Immature natural killer cell (primary cell): Measurements from ENCODE around the gene NFU1. TPM values are rescaled to one million over a fixed set of nuclear protein-coding genes. Genes with fewer than 3 reads are reported as not detected.
"Not testable (repeated sequence)": the region's sequence is repeated elsewhere in the genome, so short reads cannot be mapped to it uniquely, and the experiment has no call there.

ENCODE experiments used
- DNase-seq, 3 donors: peaks; one replicate each; pipeline ENCODE4 v3.0.0; 2022; ENCODE audit warnings: mixed read lengths in 1 of 3
- H3K27ac Mint-ChIP-seq, 6 donors: one replicate each; pipeline ENCODE4 v1.8.0; 2020; ENCODE audit warnings: mixed read lengths in 6 of 6, mild to moderate bottlenecking in 5 of 6, inconsistent platforms in 4 of 6, moderate library complexity in 3 of 6
- H3K27me3 Mint-ChIP-seq, 3 donors: one replicate each; pipeline ENCODE4 v1.8.0; 2020 to 2021; ENCODE audit warnings: low read depth in 3 of 3, mild to moderate bottlenecking in 3 of 3, mixed read lengths in 3 of 3, moderate library complexity in 3 of 3, inconsistent platforms in 1 of 3
- H3K36me3 Mint-ChIP-seq, 3 donors: one replicate each; pipeline ENCODE4 v1.8.0; 2020; ENCODE audit warnings: mixed read lengths in 3 of 3, inconsistent platforms in 2 of 3, mild to moderate bottlenecking in 2 of 3
- H3K4me1 Mint-ChIP-seq, 2 donors: one replicate each; pipeline ENCODE4 v1.8.0; 2020; ENCODE audit warnings: inconsistent platforms in 2 of 2, mild to moderate bottlenecking in 2 of 2, mixed read lengths in 2 of 2, moderate library complexity in 1 of 2
- H3K4me3 Mint-ChIP-seq, 5 donors: one replicate each; pipeline ENCODE4 v1.8.0; 2020; ENCODE audit warnings: mild to moderate bottlenecking in 5 of 5, mixed read lengths in 5 of 5, inconsistent platforms in 3 of 5, moderate library complexity in 3 of 5
- H3K9me3 Mint-ChIP-seq, 6 donors: one replicate each; pipeline ENCODE4 v1.8.0; 2020; ENCODE audit warnings: mild to moderate bottlenecking in 6 of 6, mixed read lengths in 6 of 6, inconsistent platforms in 4 of 6, moderate library complexity in 3 of 6
- polyA plus RNA-seq, 3 donors: library from polyadenylated mRNA; unstranded; fragments of 300-500 nt; fragmentation: Illumina TruSeq; gene quantifications; one replicate each; pipeline ENCODE4 v1.2.3, GENCODE V29; 2021

Gene NFU1
- polyA plus RNA-seq, 3 donors from 2014 or later = 67.2 to 130 (median 126) TPM

DNA sequence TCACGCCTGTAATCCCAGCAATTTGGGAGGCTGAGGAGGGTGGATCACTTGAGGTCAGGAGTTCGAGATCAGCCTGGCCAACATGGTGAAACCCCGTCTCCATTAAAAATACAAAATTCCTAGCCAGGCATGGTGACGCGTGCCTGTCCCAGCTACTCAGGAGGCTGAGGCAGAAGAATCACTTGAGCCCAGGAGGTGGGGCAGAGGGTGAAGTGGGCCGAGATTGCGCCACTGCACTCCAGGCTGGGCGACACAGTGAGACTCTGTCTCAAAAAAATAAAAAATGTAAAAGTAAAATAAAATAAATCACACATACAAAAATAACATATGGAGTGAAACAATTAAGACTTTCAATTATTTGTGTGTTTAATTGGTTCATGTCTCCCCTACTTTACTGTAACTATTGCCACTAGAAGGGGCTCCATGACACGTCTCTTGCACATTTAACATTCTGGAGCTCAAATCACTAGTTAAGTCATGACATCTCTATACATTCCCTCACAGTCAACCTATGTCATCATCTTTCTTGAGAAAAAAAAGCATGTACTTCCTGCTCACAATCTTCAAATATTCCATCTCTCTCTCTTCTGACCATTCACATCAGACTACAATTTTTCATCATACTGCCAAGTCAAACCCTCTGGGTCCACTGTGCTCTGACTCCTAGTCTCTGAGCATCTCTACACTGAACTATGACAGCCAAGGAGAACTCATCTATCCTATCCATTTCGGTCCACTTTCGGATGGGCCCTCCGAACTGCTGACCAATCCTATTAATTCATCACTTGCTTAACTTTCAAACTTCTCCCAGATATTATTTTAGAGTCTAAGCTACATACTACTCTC, 56.9 kb downstream of the NFU1 start:
- Mint-ChIP-seq H3K9me3 (no peaks in the 10 kb centered on the region), H3K27ac (peak overlapping the region in 3 of 6 donors; percentile 4 to 54 (median 36)), H3K27me3 (no peaks in the 10 kb centered on the region), H3K36me3 (peaks cover 0 to 4% (median 0%) of the 10 kb centered on the region in 3 donors), H3K4me3 (no peak overlapping the region), H3K4me1 (peaks cover 21 to 44% of the 10 kb centered on the region in 2 donors)
- DNase-seq = no peak

DNA sequence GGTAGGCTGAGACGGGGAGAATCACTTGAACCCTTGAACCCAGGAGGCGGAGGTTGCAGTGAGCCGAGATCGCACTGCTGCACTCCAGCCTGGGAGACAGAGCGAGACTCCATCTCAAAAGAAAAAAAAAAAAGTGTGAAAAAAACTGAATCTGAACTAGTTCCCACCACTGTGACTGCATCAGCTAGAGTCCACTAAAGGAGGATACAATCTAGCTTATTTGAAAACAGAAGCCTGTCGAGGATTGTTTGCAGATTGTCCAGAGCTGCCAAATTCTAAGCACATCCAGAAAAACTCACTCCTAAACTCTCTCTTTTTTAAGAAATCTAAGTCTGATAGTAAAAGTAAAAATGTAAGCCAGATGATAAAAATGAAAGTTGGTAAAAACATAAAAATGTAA, 60.8 kb downstream of the NFU1 start:
- no peaks in the 10 kb centered on the region for H3K27me3 Mint-ChIP-seq

DNA sequence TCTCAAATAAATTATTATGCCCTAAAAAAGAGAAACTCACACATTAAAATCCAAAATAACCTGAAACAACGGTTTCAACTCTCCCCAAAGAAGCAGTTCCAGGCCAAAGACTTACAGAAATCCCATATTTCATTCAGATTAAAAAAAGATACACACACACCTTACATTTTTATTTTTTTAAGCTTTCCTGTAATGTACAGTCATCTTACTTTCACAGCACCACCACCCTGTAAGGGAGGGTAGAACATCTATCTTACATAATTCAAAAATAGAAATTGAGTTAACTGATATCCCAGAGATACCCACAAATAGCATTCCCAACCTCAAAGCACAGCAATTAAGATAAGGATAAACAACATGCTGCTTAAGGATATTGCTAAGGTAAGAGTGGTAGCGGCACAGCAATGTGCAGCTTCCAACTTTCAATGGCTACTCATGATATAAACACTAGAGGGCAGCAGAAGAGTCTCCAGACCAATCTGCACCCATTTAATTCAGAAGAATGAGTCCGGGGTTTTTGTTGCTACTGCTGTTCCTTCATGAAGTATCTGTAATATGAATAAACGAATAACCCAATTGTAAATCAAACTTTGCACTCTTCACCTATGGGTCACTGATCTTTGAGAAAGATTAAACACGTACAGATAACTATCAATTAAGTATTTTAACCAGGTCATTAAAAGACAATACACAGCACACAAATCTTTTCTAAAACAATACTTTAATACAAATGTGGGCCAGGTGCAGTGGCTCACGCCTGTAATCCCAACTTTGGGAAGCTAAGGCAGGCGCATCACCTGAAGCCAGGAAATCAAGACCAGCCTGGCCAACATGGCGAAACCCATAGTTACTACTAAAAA, 61.5 kb downstream of the NFU1 start:
- Mint-ChIP-seq H3K9me3 (no peaks in the 10 kb centered on the region), H3K4me1 (peaks cover 10 to 25% of the 10 kb centered on the region in 2 donors), H3K27ac (peak overlapping the region in 3 of 6 donors; percentile 33 to 66 (median 34)), H3K4me3 (no peak overlapping the region), H3K36me3 (peaks cover under 1 to 6% (median 4%) of the 10 kb centered on the region in 3 donors), H3K27me3 (no peaks in the 10 kb centered on the region)
- peak; percentile 15 to 43 (median 32) for DNase-seq

More for the DNA sequence above, 60.8 kb downstream of the NFU1 start:
- Mint-ChIP-seq H3K27ac (peak overlapping the region in 3 of 6 donors; percentile 35 to 67 (median 57)), H3K4me1 (peaks cover 13 to 31% of the 10 kb centered on the region in 2 donors), H3K36me3 (peaks cover 0 to 5% (median 4%) of the 10 kb centered on the region in 3 donors), H3K9me3 (no peaks in the 10 kb centered on the region), H3K4me3 (no peak overlapping the region)
- DNase-seq = no peak

DNA sequence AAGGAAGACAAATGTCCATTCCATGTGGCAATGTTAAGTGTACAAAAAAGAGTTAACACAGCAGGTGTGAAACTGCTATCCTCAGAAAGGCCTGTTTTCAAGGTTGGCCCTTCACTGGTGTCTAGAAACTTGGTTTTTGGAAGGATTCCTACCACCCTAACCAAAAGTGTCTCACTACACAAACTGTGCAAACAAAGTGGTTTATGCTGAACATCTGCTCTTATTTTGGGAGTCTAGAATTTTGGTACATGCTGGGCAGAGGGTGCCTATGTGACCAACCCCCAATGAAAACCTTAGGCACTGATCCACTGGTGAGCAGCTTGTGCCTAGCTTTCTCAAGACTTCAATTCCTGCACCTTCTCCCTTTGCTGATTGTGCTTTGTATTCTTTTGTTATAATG, 64.5 kb downstream of the NFU1 start:
- DNase-seq = no peak
- Mint-ChIP-seq H3K4me3 (no peak overlapping the region), H3K27ac (no peak overlapping the region), H3K9me3 (no peaks in the 10 kb centered on the region), H3K4me1 (peaks cover 5 to 15% of the 10 kb centered on the region in 2 donors), H3K36me3 (peaks cover 21 to 28% (median 21%) of the 10 kb centered on the region in 3 donors), H3K27me3 (peaks cover 0 to 3% (median 0%) of the 10 kb centered on the region in 3 donors)

DNA sequence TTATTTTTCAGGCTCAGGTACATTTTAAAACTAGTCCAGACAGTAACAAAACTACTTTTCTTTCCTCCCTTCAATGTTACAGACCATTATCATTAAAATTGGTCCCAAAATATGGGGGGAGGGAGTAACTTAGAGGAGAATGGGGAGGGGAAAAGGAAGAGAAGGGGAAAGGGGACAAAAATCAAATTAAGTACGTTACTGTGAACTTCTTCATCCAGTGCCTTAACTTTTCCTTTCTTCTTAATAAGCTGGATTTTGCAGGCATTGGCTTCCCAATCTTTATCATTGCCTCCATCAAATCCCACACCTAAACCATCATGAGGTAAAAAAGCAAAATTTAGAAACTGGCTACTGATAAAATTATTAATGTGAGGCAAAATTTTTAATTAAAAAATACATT, 67.4 kb downstream of the NFU1 start:
- no peak overlapping the region for H3K27ac Mint-ChIP-seq
- peaks cover 29 to 43% (median 32%) of the 10 kb centered on the region in 3 donors for H3K36me3 Mint-ChIP-seq
- peaks cover 0 to 3% of the 10 kb centered on the region in 2 donors for H3K4me1 Mint-ChIP-seq
- no peaks in the 10 kb centered on the region for H3K9me3 Mint-ChIP-seq
- no peak for DNase-seq
- H3K4me3 Mint-ChIP-seq = no peak overlapping the region
- H3K27me3 Mint-ChIP-seq = peaks cover 0 to 8% (median 2%) of the 10 kb centered on the region in 3 donors

DNA sequence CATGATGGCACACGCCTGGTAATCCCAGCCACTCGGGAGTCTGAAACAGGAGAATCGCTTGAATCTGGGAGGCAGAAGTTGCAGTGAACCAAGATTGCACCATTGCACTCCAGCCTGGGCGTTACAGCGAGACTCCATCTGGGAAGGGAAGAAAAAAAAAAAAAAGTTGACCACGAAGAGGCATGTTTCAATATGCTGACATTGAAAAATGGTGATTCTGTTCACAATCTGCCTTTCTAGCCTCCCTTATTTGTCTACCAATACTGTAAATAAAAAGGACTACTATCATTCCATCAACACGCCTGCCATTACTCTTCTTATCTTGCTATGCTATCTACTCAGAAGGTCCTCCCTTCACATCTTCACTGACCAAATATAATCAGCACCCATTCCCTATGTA, 68.6 kb downstream of the NFU1 start:
- Mint-ChIP-seq H3K4me1 (no peaks in the 10 kb centered on the region), H3K4me3 (no peak overlapping the region), H3K36me3 (peaks cover 30 to 45% (median 32%) of the 10 kb centered on the region in 3 donors), H3K27ac (no peak overlapping the region), H3K27me3 (peaks cover 0 to 8% (median 2%) of the 10 kb centered on the region in 3 donors), H3K9me3 (no peaks in the 10 kb centered on the region)
- no peak for DNase-seq

DNA sequence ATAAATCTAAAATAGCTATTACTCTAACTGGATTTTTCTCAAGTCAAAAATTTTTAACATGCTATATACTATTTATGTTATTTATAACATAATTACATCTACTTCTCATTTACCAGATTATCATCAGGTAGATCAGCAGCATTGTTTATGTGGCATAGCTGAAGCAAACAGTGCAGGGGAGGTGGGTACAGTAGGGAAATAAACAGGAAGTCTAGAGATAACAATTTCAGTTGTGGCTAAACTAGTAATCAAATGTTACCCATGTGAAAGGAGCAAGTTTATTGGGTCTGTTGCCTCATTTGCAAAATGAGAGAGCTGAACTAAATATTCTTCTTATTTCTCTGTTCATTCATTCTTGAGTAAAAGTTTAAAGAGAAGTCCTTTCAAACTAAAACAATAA, 77.9 kb downstream of the NFU1 start:
- H3K4me3 Mint-ChIP-seq = no peak overlapping the region
- peaks cover 0 to 1% (median 0%) of the 10 kb centered on the region in 3 donors for H3K27me3 Mint-ChIP-seq
- no peaks in the 10 kb centered on the region for H3K9me3 Mint-ChIP-seq
- H3K36me3 Mint-ChIP-seq = peaks cover 26 to 38% (median 29%) of the 10 kb centered on the region in 3 donors
- no peaks in the 10 kb centered on the region for H3K4me1 Mint-ChIP-seq
- DNase-seq = no peak
- no peak overlapping the region for H3K27ac Mint-ChIP-seq

DNA sequence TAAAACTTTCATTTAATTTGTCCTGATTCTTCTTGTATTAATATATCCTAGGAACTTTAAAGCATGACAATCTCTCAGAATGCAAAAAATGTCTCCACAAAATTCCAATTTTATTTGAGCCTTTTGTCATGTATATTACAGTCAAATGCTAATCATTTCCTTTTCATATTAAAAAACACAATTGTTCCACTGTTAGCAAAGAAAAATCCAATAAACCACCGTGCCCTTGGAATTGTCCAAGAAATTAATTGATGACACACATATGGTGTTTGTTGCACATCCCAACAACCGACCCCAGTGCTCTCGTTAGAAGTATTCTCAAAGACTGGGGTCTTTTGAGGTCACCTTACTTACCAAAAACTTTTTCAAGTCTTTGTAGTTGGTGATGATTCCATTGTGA, 78.3 kb downstream of the NFU1 start:
- no peak for DNase-seq
- peaks cover 0 to 1% (median 0%) of the 10 kb centered on the region in 3 donors for H3K27me3 Mint-ChIP-seq
- peaks cover 30 to 42% (median 33%) of the 10 kb centered on the region in 3 donors for H3K36me3 Mint-ChIP-seq
- no peak overlapping the region for H3K4me3 Mint-ChIP-seq
- H3K27ac Mint-ChIP-seq = no peak overlapping the region
- no peaks in the 10 kb centered on the region for H3K9me3 Mint-ChIP-seq
- no peaks in the 10 kb centered on the region for H3K4me1 Mint-ChIP-seq

DNA sequence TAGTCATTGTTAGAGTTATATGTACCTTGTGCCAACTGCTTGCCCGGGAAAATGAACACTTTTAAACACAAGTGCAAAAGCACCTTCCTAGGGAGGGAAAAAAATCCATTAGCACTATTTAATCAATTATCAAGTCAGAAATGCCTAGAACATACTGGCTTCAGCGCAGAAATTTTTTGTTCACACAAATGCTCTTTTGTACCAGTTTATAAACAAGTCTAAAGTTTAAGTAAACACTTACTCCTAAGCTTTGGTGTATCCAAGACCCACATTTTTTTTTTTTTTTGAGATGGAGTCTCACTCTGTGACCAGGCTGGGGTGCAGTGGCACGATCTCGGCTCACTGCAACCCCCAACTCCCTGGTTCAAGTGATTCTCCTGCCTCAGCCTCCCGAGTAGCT, 80.8 kb downstream of the NFU1 start:
- Mint-ChIP-seq H3K4me3 (no peak overlapping the region), H3K9me3 (no peaks in the 10 kb centered on the region), H3K27me3 (peaks cover 0 to 1% (median 0%) of the 10 kb centered on the region in 3 donors), H3K36me3 (peaks cover 25 to 35% (median 29%) of the 10 kb centered on the region in 3 donors), H3K27ac (peak overlapping the region in 1 of 6 donors; percentile 36), H3K4me1 (no peaks in the 10 kb centered on the region)
- DNase-seq = no peak

DNA sequence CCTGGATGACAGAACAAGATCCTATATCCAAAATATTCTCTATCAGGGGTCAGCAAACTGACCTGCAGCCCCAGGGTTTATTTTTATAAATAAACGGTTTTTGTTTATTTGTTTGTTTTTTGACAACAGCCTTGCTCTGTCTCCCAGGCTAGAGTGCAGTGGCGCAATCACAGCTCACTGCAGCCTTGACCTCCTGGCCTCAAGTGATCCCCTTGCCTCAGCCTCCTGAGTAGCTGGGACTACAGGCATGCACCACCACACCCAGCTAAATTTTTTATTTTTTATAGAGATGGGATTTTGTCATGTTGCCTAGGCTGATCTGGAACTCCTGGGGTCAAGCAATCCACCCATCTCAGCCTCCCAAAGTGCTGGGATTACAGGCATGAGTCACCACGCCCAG, 82.3 kb downstream of the NFU1 start:
- H3K27me3 Mint-ChIP-seq, H3K9me3 Mint-ChIP-seq, H3K4me3 Mint-ChIP-seq, DNase-seq, H3K27ac Mint-ChIP-seq, H3K4me1 Mint-ChIP-seq: not testable (repeated sequence)
- H3K36me3 Mint-ChIP-seq = peaks cover 27 to 38% (median 29%) of the 10 kb centered on the region in 3 donors

DNA sequence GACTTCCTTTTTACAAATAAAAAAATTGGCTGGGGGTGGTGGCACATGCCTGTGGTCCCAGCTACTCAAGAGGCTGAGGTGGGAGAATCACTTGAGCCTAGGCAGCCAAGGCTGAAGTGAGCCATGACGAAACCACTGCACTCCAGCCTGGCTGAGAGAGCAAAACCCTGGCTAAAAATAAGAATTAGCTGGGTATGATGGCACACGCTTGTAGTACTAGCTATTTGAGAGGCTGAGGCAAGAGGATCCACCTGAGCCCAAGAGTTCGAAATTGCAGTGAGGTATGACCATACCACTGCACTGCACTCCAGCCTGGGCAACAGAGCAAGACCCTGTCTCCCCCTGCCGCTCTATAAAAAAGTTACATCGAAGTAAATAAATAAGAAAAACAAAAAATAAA, 83.9 kb downstream of the NFU1 start:
- Mint-ChIP-seq H3K4me1 (no peaks in the 10 kb centered on the region), H3K4me3 (no peak overlapping the region), H3K27me3 (peaks cover 0 to 1% (median 0%) of the 10 kb centered on the region in 3 donors), H3K36me3 (peaks cover 33 to 53% (median 38%) of the 10 kb centered on the region in 3 donors), H3K27ac (no peak overlapping the region), H3K9me3 (no peaks in the 10 kb centered on the region)
- no peak for DNase-seq

DNA sequence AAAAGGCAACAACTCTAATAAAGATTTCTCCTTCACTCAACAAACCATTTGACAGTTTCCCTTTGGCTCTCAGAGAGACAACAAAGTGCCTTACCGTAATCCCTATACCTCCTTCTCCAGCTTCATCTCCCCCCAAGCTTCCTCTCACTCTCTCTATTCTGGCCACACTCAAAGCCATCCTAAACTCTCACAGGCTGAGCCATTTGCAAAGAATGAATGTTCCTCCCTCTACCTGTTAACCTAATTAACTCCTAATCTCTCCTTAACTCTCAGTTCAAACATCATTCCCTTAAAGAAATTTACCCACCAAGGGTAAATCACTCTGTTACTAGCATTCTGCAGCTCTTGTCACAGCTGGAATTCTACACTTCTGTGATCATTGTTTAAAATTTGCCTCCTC, 88.5 kb downstream of the NFU1 start:
- no peaks in the 10 kb centered on the region for H3K4me1 Mint-ChIP-seq
- no peak for DNase-seq
- peaks cover 0 to 3% (median 0%) of the 10 kb centered on the region in 3 donors for H3K27me3 Mint-ChIP-seq
- peaks cover 31 to 48% (median 32%) of the 10 kb centered on the region in 3 donors for H3K36me3 Mint-ChIP-seq
- H3K27ac Mint-ChIP-seq = peak overlapping the region in 1 of 6 donors; percentile 6
- H3K9me3 Mint-ChIP-seq = no peaks in the 10 kb centered on the region
- no peak overlapping the region for H3K4me3 Mint-ChIP-seq
